HG03460 (cell line): ENCODE measurements around the gene MYOZ3.

Experiments
- ATAC-seq: cut with Tn5 transposase; IDR thresholded peaks from one replicate; pipeline ENCODE4 v1.9.1; 2021; ENCODE audit not compliant: unreplicated experiment

MYOZ3 gene

DNA sequence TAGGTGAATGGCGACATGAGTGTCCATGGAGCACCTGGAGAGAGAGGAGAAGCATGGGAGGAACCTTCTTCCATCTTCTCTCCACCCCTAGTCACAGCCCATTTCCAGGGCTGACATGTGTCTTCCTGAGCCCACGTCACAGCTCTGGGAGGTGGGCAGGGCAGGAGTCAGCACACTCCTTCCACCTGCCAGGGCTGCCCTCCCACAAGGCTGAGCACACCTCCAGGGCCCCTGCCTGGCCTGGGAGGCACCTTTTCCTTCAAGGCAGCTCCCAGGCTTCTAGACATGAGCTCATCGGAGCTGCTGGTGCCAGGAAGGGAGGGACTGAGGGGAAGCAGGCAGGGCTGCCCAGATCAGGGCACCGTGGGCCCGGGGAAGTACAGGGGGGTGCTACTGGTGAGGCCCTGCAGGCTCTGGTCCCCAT is 34.2 kb upstream of the MYOZ3 start:
- no peak for ATAC-seq

DNA sequence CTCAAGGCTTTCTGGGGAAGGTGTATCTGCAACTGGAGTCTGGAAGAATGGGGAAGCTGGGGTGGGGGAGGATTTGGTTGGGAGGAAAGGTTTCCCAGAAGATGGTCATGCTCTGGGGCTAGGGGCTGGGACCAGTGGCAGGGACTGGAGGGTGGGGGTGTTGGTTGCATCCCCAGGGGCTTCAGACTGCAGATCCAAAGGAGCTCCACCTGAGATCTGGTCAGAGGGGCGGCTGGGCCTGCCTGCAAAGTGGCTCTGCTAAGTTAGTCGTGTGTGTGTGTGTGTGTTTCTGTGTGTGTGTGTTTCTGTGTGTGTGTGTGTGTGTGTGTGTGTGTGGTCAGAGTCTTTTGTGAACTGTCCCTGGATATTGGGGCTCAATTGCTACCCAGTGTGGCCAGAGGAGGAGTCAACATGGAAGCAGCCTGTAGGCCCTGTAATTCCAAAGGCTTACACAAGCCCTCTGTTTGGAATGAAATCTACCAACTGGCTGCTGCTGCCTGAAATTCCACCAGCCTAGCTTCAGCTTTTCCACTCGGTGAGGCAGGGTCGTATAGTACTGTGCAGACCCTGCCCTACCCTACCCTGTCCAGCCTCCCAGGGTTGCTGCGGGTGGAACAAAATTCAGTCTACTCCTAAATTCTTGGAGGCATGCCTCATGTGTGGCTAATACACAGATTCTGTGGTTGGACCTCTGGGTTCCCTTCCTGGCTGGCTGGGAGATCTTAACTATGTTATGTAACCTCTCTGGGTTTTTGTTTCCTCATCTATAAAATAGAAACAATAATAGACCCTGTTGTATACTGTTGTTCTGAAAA is 33.1 kb upstream of the MYOZ3 start:
- ATAC-seq = no peak

DNA sequence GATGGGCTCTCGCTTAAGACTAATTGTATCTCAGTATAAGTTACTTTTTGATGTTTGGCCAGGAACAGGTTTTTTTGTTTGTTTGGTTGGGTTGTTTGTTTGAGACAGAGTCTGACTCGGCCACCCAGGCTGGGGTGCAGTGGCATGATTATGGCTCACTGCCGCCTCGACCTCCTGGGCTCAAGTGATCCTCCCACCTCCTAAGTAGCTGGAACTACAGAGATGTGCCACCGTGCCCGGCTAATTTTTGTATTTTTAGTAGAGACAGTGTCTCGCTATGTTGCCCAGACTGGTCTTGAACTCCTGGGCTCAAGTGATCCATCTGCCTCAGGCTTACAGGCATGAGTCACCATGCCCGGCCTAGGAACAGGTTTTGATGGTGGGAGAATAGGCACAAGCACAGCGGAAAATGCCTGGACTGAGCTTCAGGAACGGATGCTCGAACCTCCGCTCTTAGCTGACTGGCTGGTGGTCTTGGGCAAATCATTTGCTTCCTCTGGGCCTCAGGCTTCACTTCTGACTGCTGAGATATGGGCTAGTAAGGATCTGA is 32.0 kb upstream of the MYOZ3 start:
- ATAC-seq = no peak

GRCh38 chr5:150630016-150630415 is 31.0 kb upstream of the MYOZ3 start:
- no peak for ATAC-seq

DNA sequence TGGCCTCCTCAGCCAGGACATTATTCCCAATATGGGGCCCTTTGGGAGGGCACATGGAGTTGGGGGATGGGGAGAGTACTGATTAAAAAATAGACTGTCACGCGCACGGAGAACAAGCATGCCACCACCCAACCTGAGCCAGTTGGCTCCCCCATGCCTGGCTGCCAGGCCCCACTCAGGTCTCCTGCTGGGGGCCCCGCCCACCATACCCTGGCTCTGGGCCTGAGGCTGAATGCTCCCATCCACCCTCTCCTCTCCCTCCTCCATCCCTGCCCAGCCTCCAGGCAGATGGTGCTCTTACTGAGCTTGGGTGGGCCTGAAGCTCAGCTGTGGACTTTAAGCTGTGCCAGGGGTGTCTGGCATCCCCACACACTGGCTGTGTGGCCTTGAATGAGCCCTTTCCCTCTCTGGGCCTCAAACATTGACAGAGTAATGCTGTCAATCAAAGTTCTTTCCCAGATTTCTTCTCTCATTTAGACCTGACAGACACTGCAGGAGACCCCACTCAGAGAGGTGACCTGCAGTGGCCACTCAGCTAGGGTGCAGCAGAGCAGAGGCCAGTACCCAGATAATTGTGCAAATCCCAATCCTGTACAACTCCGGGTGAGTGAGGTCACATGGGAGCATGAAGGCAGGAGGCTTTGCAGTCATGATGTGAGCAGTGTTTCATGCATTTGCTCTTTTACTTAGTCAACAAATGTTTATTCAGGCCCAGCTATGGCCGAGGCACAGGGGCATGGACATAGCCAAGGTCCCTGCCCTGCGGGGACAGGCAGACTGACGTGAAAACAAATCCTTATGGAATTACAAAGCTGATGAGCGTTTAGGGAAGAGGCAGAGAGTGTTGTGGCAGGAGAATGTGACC is 30.4 kb upstream of the MYOZ3 start:
- no peak for ATAC-seq

DNA sequence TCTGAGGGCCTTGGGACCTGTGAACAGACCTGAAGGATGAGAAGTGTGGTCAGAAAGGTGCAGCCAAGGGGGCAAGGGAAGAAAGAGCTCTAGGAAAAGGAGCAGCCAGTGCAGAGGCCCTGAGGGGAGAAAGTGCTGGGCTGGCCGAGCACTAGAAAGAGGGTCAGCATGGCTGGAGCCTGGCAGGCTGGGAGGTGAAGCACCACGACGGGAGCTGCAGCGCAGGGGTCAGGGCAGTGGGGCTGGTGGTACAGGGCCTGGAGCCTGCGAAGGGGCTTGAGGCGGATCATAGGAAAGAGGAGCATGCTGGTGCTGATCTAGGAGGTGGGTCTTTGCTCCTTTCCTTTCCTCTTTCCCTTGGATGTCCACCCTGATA is 29.7 kb upstream of the MYOZ3 start:
- ATAC-seq = no peak

GRCh38 chr5:150632305-150633160 is 28.5 kb upstream of the MYOZ3 start:
- ATAC-seq = no peak

DNA sequence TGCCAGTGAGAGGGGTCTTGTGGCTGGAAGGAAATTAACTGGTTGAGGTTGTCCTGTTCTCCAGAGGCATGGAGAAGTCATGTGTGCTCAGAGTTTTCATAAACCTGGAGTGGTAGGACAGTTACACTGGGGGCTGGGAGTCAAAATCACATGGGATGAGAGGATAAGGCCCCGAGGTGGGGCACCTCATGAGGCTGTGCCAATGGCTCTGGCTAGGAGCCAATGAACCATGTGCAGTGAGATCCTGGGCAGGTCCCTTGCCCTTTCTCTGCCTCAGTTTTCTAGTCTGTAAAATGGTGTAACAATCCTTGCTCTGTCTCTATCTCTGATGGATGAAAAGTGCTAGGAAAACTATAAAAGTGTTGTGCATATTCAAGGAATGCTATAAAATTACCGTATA is 27.6 kb upstream of the MYOZ3 start:
- no peak for ATAC-seq

- ATAC-seq = no peak
Measured at GRCh38 chr5:150636391-150637244, 24.4 kb upstream of the MYOZ3 start.

DNA sequence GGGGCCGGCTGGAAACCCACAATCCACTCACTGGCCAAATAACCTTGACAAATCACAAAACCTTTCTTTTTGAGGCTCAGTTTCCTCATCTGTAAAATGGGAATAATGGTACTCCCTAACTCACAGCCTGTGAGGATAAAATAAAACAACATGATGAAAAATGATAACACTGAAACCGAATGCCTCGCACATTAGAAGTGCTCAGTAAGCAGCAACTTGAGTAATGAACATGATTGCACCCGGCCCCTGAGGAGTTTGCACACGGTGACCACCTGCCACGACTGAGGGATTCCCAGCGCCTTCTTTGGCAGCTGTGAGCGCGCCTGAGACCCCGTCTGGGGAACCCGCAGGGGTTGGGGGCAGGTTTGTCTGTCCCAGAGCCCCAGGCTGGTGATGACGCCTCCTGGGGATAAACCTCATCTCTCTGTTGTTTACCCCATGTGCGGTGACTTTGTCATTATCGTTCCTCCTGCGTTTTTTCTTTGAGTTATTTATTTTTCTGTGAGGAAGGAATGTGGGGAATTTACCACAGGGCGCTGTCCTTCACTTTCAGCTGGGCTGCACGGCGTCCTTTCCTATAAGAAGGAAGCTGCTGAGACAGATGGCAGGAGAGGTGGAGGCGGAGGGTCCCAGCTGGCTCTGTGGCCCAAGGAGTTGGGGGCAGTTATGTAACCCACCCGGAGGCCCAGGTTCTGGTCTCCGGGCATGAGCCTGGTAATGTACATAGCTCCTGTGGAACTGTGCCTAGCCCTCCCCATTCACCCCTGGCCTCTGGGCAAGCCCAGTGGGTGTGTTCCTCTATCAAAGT is 23.6 kb upstream of the MYOZ3 start:
- no peak for ATAC-seq

DNA sequence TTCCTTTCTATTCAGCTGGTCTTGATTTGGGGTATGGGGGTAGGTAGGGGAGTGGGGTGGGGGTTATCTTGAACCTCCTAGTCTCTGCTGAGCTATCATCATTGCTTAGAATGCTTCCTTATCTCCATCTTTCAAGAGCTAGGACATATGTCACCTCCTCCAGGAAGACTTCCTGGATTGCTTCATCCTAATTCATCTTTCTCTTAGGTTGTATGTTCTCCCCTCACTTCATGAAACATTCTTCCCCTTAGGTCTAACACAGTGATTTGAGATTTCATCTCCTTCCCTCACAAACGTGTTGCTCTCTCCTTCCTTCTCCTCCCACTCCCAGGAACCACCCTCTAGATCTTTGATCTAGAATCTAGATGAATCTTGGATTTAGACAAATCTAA is 23.0 kb upstream of the MYOZ3 start:
- ATAC-seq = no peak

DNA sequence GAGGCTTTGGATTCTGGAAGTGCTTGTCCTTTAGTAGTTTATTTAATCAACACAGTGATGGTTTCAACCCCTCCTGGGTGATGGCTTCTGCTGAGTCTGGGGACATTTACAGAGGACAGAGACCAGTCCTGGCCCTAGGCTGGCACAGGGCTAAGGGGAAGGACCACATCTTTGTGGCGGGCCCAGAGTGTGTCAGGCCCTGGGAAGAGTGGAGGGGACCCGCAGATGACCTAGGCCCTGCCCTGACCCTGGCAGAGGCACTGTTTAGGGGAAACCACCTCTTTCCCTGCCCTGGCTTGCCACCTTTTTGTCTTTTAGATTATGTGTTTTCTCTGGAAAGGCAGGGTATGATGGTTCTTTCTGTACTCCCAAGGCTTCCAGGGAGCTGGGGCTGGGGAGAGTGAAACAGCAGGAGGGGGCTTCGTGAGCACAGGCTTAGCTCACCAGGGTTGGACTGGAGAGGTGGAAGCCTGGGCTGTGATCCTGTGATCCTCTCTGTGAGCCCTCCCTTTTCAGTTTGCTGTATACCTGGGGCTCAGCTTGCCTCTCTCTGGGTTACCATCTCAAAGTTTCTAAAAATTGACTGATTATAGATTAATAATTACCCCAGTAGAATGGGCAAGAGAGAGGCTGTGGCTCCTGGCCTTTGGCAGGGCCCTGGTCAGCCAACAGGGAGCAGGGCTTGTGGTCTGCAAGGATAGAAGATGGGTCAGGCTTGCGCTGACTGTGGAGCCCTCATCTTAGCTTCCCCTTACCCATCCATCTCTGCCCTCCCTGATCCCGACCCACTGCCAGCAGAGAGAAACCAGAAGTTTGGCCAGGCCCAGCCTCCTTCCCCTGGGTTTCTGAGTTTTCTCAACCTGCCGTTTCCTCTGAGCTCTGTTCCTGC is 22.3 kb upstream of the MYOZ3 start:
- ATAC-seq = no peak

DNA sequence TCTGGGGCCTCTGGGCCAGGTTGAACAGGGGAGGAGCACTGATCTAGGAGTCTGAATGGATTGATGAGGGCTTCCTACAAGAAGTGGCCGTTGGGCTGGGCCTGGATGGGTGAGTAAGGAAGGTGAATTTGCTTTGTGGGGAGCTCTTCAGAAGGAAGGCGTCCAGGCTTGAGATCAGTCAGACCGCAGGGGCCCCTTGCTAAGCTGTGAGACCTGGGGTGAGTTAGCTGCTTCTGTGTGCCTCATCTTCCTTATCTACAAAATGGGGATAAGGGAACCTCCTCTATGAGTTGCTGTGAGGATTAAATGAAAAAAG is 21.7 kb upstream of the MYOZ3 start:
- no peak for ATAC-seq

GRCh38 chr5:150639751-150640150 is 21.3 kb upstream of the MYOZ3 start:
- no peak for ATAC-seq

DNA sequence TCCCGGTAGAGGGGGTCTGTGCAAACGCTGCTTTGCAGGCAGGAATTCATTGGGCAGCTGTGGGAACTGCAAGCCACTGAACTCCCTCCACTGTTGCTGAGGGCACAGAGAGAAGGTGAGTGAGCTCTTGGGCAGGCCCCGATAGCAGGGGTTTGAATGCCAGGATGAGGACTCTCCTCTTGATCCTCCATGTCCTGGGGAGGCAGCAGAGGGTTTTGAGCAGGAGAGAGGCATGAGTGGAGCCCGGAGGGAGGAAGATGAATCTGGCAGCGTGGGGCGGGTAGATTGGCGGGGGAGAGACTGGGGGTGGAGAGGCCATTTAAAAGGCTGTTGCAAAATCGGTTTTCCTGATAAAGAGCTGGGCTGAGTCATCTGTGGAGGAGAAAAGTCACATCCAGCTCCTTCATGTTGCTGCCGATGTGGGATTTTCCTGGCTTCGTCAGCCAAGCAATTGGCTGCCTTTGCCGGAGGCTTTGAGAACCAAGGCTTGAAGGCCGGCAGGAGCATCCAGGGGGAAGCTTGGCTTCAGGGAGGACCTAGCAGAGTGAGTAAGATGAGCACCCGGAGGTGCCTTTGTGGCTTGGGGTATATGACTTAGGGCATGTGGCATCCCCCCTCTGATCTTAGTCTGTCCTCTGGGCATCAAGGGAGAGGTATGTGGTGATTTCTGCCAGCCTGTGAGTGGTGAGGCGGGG is 20.6 kb upstream of the MYOZ3 start, which contains the start of gene SYNPO:
TSS of gene SYNPO (plus strand) at position 350 of the 695 bp plus-strand sequence. CDS start 7,616 bp downstream, outside the sequence.
- ATAC-seq = no peak

DNA sequence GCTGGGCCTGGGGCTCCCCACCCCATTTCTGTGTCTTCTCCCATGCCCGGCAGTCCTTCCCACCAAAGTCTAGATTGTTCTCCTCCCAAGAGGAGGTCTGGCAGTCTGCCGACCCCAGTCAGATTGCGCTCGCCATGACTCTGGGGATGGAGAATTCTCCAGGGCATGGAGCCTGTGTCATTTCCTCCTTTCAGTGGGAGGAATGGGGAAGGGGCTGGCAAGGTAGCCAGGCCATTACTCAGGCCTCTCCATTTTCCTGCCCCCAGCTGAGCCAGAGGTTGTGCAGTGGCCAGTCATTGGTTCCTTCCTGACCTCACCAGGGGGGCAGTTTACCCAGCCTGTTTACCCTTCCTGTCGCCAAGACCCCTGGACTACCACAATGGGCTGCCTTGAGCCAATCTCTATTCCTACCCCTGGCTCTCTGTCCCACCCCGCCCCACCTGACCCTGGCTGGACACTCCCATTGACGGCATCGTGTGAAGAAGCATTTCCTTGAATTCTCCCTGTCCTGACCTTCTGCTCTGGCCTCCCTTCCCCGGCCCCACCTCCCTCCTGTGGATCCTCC is 20.0 kb upstream of the MYOZ3 start:
- no peak for ATAC-seq

DNA sequence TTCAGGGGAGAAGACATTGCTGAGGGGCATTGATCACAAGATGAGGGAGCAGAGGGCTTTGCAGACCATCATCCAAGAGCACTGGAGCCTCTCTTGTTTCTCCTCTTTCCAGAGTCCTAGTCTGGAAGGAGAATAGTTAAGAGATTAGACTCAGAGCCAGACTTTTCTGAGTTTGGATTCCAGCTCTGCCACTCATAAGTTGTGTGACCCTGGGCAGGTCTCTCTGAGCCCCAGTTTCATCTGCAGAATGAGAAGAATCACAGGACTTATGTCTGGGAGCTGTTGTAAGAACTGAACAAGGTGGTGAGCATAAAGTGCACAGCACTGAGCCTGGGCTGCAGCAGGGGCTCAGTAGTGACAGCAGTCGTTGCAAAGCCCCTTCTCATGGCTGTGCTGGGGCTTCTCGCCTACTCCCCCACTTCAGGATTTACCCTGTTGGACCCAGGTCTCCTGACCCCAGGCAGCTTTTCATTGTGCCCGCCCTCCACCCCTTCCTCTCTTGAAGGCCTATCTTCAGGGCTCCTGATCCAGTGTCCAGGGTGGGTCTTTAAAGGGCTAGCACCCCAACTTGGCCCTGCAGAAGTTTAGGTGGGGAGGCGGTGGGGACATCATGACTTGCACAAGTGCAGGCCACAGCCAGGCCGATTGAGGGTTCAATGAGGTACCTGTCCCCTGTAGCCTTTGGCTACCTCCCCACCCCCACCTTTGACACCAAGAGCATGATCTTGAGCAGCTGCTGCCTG is 19.1 kb upstream of the MYOZ3 start:
- no peak for ATAC-seq
